H1 (cell line): Measurements from ENCODE around the gene ZNF446. TPM values are rescaled to one million over a fixed set of nuclear protein-coding genes. Genes with fewer than 3 reads are reported as not detected.

Experiments used
- ASH2L ChIP-seq: fragments of 200-600, 300-600 bp; sonication (generic); IDR thresholded peaks from one replicate; pipeline ENCODE4 v1.7.1; 2017; ENCODE audit warnings: low read length
- CBX5 ChIP-seq: fragments of 300-800, 300-1000 bp; sonication (generic); IDR thresholded peaks from 2 replicates; pipeline ENCODE4 v1.7.1; 2016; ENCODE audit warnings: antibody characterized with exemption, low read length, low read depth
- EP300 ChIP-seq, 2 experiments: IDR thresholded peaks; 1 replicate in 1 of 2; 2 replicates in 1 of 2; pipeline ENCODE4 v1.6.1; 2011 to 2012; ENCODE audit warnings: low read depth in 2 of 2, low read length in 2 of 2, mild to moderate bottlenecking in 2 of 2, borderline replicate concordance in 1 of 2, inconsistent platforms in 1 of 2, moderate library complexity in 1 of 2
- HDAC2 ChIP-seq, 2 experiments: fragments of 300-600 bp in 1 of 2; sonication (generic) in 1 of 2; IDR thresholded peaks; 2 replicates each; pipeline ENCODE4 v1.6.1; 2011 to 2012; ENCODE audit warnings: low read depth in 2 of 2, low read length in 2 of 2, mild to moderate bottlenecking in 2 of 2, moderate library complexity in 2 of 2, borderline replicate concordance in 1 of 2, inconsistent platforms in 1 of 2
- POU5F1 ChIP-seq: IDR thresholded peaks from 2 replicates; pipeline ENCODE4 v1.6.1; 2011; ENCODE audit warnings: low read depth, mild to moderate bottlenecking, low read length, moderate library complexity
- SUZ12 ChIP-seq: fragments of 200-600 bp; sonication (generic); IDR thresholded peaks from 2 replicates; pipeline ENCODE4 v1.6.1; 2012; ENCODE audit warnings: mild to moderate bottlenecking, inconsistent platforms, low read length, moderate library complexity, mixed read lengths
- polyA plus RNA-seq, 7 experiments: library from polyadenylated mRNA; depleted of rRNA in 3 of 7; stranded (reverse) in 5 of 7; unstranded in 2 of 7; fragments of >200 nt in 5 of 7; fragments of 200-250 nt in 2 of 7; gene quantifications; 1 replicate in 5 of 7; 2 replicates in 1 of 7; 4 replicates in 1 of 7; pipeline versions ENCODE4 v1.2.1 to v1.2.3, GENCODE V29; 2011 to 2013; ENCODE audit warnings: missing spikeins in 2 of 7, mixed read lengths in 2 of 7
- total RNA-seq: library from RNA; stranded (reverse); fragmentation: NEBNext Ultra II Directional; extraction: Animal tissue kit (Norgen Biotek cat#: 25700); gene quantifications from 2 replicates; pipeline ENCODE4 v1.2.1, GENCODE V29; 2021
- TF ChIP-seq, protein P1 (sequence below): fragments of 300-600 bp; sonication (generic); IDR thresholded peaks from 2 replicates; pipeline ENCODE4 v1.7.1; 2012; ENCODE audit warnings: low read length, moderate library complexity, mild to moderate bottlenecking, inconsistent platforms; ENCODE audit not compliant: insufficient replicate concordance
- TF ChIP-seq, protein P2 (sequence below): IDR thresholded peaks from 2 replicates; pipeline ENCODE4 v1.6.1; 2011; ENCODE audit warnings: low read depth, mild to moderate bottlenecking, low read length; ENCODE audit not compliant: insufficient read depth

The ZNF446 gene
- total and polyA plus RNA-seq, 2 of the 8 experiments (the other 6 are each of a cell fraction or from before 2014, with no cell fraction given), result 4.1 to 5.5 TPM

DNA sequence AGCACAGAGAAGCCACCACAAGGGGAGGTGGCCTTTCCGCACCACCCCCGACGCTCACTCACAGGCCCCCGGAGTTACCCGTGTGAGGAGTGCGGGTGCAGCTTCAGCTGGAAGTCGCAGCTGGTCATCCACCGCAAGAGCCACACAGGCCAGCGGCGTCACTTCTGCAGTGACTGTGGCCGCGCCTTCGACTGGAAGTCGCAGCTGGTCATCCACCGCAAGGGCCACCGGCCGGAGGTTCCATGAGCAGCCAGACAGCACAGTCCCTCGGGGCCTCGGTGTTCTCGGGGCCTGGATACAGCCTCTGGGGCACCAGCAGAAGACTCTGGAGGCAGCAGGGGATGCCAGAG is 4.3 kb downstream of the ZNF446 start (continued):
- TF ChIP-seq, protein P1, sequence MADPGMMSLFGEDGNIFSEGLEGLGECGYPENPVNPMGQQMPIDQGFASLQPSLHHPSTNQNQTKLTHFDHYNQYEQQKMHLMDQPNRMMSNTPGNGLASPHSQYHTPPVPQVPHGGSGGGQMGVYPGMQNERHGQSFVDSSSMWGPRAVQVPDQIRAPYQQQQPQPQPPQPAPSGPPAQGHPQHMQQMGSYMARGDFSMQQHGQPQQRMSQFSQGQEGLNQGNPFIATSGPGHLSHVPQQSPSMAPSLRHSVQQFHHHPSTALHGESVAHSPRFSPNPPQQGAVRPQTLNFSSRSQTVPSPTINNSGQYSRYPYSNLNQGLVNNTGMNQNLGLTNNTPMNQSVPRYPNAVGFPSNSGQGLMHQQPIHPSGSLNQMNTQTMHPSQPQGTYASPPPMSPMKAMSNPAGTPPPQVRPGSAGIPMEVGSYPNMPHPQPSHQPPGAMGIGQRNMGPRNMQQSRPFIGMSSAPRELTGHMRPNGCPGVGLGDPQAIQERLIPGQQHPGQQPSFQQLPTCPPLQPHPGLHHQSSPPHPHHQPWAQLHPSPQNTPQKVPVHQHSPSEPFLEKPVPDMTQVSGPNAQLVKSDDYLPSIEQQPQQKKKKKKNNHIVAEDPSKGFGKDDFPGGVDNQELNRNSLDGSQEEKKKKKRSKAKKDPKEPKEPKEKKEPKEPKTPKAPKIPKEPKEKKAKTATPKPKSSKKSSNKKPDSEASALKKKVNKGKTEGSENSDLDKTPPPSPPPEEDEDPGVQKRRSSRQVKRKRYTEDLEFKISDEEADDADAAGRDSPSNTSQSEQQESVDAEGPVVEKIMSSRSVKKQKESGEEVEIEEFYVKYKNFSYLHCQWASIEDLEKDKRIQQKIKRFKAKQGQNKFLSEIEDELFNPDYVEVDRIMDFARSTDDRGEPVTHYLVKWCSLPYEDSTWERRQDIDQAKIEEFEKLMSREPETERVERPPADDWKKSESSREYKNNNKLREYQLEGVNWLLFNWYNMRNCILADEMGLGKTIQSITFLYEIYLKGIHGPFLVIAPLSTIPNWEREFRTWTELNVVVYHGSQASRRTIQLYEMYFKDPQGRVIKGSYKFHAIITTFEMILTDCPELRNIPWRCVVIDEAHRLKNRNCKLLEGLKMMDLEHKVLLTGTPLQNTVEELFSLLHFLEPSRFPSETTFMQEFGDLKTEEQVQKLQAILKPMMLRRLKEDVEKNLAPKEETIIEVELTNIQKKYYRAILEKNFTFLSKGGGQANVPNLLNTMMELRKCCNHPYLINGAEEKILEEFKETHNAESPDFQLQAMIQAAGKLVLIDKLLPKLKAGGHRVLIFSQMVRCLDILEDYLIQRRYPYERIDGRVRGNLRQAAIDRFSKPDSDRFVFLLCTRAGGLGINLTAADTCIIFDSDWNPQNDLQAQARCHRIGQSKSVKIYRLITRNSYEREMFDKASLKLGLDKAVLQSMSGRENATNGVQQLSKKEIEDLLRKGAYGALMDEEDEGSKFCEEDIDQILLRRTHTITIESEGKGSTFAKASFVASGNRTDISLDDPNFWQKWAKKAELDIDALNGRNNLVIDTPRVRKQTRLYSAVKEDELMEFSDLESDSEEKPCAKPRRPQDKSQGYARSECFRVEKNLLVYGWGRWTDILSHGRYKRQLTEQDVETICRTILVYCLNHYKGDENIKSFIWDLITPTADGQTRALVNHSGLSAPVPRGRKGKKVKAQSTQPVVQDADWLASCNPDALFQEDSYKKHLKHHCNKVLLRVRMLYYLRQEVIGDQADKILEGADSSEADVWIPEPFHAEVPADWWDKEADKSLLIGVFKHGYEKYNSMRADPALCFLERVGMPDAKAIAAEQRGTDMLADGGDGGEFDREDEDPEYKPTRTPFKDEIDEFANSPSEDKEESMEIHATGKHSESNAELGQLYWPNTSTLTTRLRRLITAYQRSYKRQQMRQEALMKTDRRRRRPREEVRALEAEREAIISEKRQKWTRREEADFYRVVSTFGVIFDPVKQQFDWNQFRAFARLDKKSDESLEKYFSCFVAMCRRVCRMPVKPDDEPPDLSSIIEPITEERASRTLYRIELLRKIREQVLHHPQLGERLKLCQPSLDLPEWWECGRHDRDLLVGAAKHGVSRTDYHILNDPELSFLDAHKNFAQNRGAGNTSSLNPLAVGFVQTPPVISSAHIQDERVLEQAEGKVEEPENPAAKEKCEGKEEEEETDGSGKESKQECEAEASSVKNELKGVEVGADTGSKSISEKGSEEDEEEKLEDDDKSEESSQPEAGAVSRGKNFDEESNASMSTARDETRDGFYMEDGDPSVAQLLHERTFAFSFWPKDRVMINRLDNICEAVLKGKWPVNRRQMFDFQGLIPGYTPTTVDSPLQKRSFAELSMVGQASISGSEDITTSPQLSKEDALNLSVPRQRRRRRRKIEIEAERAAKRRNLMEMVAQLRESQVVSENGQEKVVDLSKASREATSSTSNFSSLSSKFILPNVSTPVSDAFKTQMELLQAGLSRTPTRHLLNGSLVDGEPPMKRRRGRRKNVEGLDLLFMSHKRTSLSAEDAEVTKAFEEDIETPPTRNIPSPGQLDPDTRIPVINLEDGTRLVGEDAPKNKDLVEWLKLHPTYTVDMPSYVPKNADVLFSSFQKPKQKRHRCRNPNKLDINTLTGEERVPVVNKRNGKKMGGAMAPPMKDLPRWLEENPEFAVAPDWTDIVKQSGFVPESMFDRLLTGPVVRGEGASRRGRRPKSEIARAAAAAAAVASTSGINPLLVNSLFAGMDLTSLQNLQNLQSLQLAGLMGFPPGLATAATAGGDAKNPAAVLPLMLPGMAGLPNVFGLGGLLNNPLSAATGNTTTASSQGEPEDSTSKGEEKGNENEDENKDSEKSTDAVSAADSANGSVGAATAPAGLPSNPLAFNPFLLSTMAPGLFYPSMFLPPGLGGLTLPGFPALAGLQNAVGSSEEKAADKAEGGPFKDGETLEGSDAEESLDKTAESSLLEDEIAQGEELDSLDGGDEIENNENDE, result no peak
- TF ChIP-seq POU5F1 (no peak), EP300 (IDR thresholded peaks at IDR 0.05; ENCODE audit: borderline replicate concordance in 1 of 2, low read depth in 2 of 2, low read length in 2 of 2) (no peak), ASH2L (no peak), CBX5 (no peak), HDAC2 (IDR thresholded peaks at IDR 0.05; ENCODE audit: borderline replicate concordance in 1 of 2, low read depth in 2 of 2, low read length in 2 of 2) (no peak), SUZ12 (no peak)
- TF ChIP-seq, protein P2, sequence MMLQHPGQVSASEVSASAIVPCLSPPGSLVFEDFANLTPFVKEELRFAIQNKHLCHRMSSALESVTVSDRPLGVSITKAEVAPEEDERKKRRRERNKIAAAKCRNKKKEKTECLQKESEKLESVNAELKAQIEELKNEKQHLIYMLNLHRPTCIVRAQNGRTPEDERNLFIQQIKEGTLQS, result no peak
